Neural crest cell (in vitro differentiated cells): ENCODE measurements around the gene ZNF583. TPM values are rescaled to one million over a fixed set of nuclear protein-coding genes. Genes with fewer than 3 reads are reported as not detected.
A peak's percentile ranks its signal among the peaks of the same experiment; 100 is the strongest.

Experiments
- DNase-seq: peaks from one replicate; pipeline ENCODE4 v3.0.0; 2021; ENCODE audit warnings: low read depth, mixed read lengths, low spot score
- H3K27ac Mint-ChIP-seq: one replicate; pipeline ENCODE4 v1.8.0; 2021; ENCODE audit warnings: mild to moderate bottlenecking, mixed read lengths; ENCODE audit not compliant: unreplicated experiment
- H3K27me3 Mint-ChIP-seq: 2 replicates; pipeline ENCODE4 v1.8.0; 2021; ENCODE audit warnings: low read depth, mild to moderate bottlenecking, mixed read lengths
- H3K36me3 Mint-ChIP-seq: 2 replicates; pipeline ENCODE4 v1.8.0; 2021; ENCODE audit warnings: low read depth, mild to moderate bottlenecking, mixed read lengths
- H3K4me1 Mint-ChIP-seq: 2 replicates; pipeline ENCODE4 v1.8.0; 2021; ENCODE audit warnings: mixed read lengths
- H3K4me3 Mint-ChIP-seq: one replicate; pipeline ENCODE4 v1.8.0; 2021; ENCODE audit warnings: mild to moderate bottlenecking, mixed read lengths
- H3K9me3 Mint-ChIP-seq: 2 replicates; pipeline ENCODE4 v1.8.0; 2021; ENCODE audit warnings: mixed read lengths
- total RNA-seq: library from RNA; stranded (reverse); gene quantifications from 2 replicates; pipeline ENCODE4 v1.2.1, GENCODE V29; 2021
- TF ChIP-seq, protein P1 (sequence below): fragments of 200-600 bp; sonication (generic); conservative IDR thresholded peaks from 2 replicates; pipeline ENCODE4 v1.5.0; 2021; ENCODE audit warnings: antibody characterized with exemption, mild to moderate bottlenecking

Gene ZNF583
- total RNA-seq, 1 donor from 2014 or later, result 9.8 TPM

DNA sequence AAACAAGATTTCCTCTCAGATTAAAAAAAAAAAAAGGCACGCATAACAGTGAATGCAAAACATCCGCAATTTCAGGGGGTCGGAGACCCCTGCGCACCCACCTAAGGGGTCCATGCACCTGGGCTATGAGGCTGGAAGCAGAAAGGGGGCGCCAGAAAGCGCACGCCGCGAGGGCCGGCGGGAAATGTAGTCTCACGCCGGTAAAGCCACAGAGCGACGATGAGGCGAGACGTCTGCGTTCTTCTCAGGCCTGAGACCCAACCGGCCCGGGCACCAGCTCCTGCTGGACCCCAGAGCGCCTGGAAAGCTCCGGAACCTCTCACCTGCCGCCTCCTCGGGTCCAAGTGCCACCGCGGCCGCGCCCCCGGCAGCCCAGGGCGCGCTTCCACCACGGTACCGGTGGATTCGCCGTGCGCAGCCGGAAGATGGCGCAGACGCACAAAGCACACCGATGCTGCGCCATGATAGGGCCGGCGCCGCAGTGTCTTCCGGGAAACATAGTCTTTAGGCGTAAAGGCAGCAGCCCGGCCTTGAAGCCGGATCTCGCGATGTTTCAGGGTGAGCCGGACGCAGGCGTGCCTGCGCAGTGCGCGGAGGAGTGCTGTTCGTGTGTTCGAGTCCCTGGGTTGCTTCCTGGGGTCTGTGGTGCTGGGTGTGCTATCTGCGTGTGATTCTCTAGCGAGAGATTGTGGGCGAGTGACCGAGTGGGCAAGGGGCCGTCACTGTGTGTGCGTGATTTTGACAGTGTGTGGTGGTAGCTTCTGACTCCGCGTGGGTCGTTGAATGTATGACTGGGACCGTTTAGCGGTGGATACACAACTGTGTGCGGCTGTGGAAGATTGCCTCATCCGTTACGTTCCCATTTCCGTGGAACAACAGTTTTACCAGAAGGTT, 10.8 kb upstream of the ZNF583 start, which contains the start of gene ZNF582:
Gene ZNF582, minus strand, starts transcription at position 416 of the 894 bp plus-strand sequence. CDS start 1,782 bp downstream, outside the sequence.
- peak within 1 kb of the TSS; percentile 93 for H3K4me3 Mint-ChIP-seq
- TF ChIP-seq, protein P1, sequence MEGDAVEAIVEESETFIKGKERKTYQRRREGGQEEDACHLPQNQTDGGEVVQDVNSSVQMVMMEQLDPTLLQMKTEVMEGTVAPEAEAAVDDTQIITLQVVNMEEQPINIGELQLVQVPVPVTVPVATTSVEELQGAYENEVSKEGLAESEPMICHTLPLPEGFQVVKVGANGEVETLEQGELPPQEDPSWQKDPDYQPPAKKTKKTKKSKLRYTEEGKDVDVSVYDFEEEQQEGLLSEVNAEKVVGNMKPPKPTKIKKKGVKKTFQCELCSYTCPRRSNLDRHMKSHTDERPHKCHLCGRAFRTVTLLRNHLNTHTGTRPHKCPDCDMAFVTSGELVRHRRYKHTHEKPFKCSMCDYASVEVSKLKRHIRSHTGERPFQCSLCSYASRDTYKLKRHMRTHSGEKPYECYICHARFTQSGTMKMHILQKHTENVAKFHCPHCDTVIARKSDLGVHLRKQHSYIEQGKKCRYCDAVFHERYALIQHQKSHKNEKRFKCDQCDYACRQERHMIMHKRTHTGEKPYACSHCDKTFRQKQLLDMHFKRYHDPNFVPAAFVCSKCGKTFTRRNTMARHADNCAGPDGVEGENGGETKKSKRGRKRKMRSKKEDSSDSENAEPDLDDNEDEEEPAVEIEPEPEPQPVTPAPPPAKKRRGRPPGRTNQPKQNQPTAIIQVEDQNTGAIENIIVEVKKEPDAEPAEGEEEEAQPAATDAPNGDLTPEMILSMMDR, result peak; percentile 80
- H3K36me3 Mint-ChIP-seq, result peaks cover 61% of the 10 kb centered on the region
- H3K27me3 Mint-ChIP-seq, result no peaks in the 10 kb centered on the region
- peak within 1 kb of the TSS; percentile 98 for H3K27ac Mint-ChIP-seq
- DNase-seq, result peak; percentile 76
- H3K4me1 Mint-ChIP-seq, result peaks cover 5% of the 10 kb centered on the region
- H3K9me3 Mint-ChIP-seq, result peaks cover 31% of the 10 kb centered on the region

GRCh38 chr19:56398809-56399208, 5.3 kb upstream of the ZNF583 start:
- DNase-seq, result no peak
- H3K4me1 Mint-ChIP-seq, result peaks cover 9% of the 10 kb centered on the region
- H3K36me3 Mint-ChIP-seq, result peaks cover 71% of the 10 kb centered on the region
- TF ChIP-seq, protein P1, result no peak
- H3K27ac Mint-ChIP-seq, result no peak overlapping the region
- H3K27me3 Mint-ChIP-seq, result no peaks in the 10 kb centered on the region
- peaks cover 40% of the 10 kb centered on the region for H3K9me3 Mint-ChIP-seq
- H3K4me3 Mint-ChIP-seq, result peak overlapping the region; percentile 62

DNA sequence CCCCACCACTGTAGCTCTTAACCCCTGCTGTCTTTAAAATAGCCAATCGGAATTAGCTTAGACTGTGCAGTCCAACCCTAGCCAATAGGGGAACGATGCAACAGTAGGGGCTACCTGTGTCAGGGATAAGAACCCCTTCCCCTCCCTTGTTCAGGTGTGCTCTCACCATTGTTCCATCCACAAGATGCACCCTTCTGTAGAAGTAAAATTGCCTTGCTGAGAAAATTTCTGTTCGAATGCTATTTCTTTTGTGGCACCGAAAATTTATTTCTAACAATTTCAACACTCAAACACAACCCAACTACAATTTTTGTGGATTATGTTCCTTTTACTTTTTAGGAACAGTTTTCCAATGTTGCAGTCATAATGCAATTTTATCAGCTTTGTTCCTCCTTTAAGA, 3.6 kb upstream of the ZNF583 start:
- no peak for DNase-seq
- H3K36me3 Mint-ChIP-seq, result peaks cover 69% of the 10 kb centered on the region
- no peak overlapping the region for H3K27ac Mint-ChIP-seq
- TF ChIP-seq, protein P1, result no peak
- H3K4me1 Mint-ChIP-seq, result peaks cover 23% of the 10 kb centered on the region
- peaks cover 41% of the 10 kb centered on the region for H3K9me3 Mint-ChIP-seq
- no peaks in the 10 kb centered on the region for H3K27me3 Mint-ChIP-seq
- H3K4me3 Mint-ChIP-seq, result peak overlapping the region; percentile 54

- Mint-ChIP-seq H3K9me3 (peaks cover 48% of the 10 kb centered on the region), H3K4me1 (peaks cover 23% of the 10 kb centered on the region), H3K27me3 (no peaks in the 10 kb centered on the region), H3K27ac (peak overlapping the region; percentile 93), H3K36me3 (peaks cover 78% of the 10 kb centered on the region), H3K4me3 (peak overlapping the region; percentile 95)
- TF ChIP-seq, protein P1, result no peak
- DNase-seq, result no peak
Observed at GRCh38 chr19:56403261-56403660, 871 bp upstream of the ZNF583 start.

GRCh38 chr19:56404705-56405056, 549 bp downstream of the ZNF583 start:
- peak overlapping the region; percentile 96 for H3K27ac Mint-ChIP-seq
- H3K9me3 Mint-ChIP-seq, result peaks cover 45% of the 10 kb centered on the region
- H3K27me3 Mint-ChIP-seq, result no peaks in the 10 kb centered on the region
- H3K4me1 Mint-ChIP-seq, result peaks cover 23% of the 10 kb centered on the region
- peaks cover 78% of the 10 kb centered on the region for H3K36me3 Mint-ChIP-seq
- DNase-seq, result no peak
- peak overlapping the region; percentile 95 for H3K4me3 Mint-ChIP-seq
- TF ChIP-seq, protein P1, result no peak
